Upper lobe of left lung (tissue), 6 donors: ENCODE data around the gene CYGB. TPM values are rescaled to one million over a fixed set of nuclear protein-coding genes. Genes with fewer than 3 reads are reported as not detected.

Experiments
- ATAC-seq, 2 donors: fragments of 200-7000 bp; cut with Tn5 transposase; one replicate each; pipeline ENCODE4 v1.9.1; 2022; ENCODE audit warnings: mild to moderate bottlenecking in 2 of 2, moderate library complexity in 2 of 2; ENCODE audit not compliant: low FRiP score in 2 of 2
- DNase-seq, 2 donors: peaks; one replicate each; pipeline ENCODE4 v3.0.0-alpha.2; 2019 to 2020
- H3K27ac ChIP-seq, 4 donors: fragments of 200-600 bp; sonication (generic); one replicate each; pipeline ENCODE4 v1.5.1; 2016 to 2019
- H3K27me3 ChIP-seq, 4 donors: fragments of 200-600 bp; sonication (generic); one replicate each; pipeline ENCODE4 v1.5.1; 2017 to 2019
- H3K36me3 ChIP-seq, 4 donors: fragments of 200-600 bp; sonication (generic); one replicate each; pipeline ENCODE4 v1.5.1; 2016 to 2019
- H3K4me1 ChIP-seq, 4 donors: fragments of 200-600 bp; sonication (generic); one replicate each; pipeline ENCODE4 v1.5.1; 2018 to 2019
- H3K4me3 ChIP-seq, 4 donors: fragments of 200-600 bp; sonication (generic); one replicate each; pipeline ENCODE4 v1.5.1; 2017 to 2019; ENCODE audit warnings: mild to moderate bottlenecking in 2 of 4, moderate library complexity in 1 of 4
- H3K9me3 ChIP-seq, 4 donors: fragments of 200-600 bp; sonication (generic); one replicate each; pipeline ENCODE4 v1.5.1; 2018 to 2019
- CTCF ChIP-seq, 6 experiments: fragments of 450-650 bp in 4 of 6; fragments of 200-600 bp in 2 of 6; sonication (generic) in 2 of 6; IDR thresholded peaks; one replicate each; pipeline ENCODE4 v1.5.1; 2016 to 2019; ENCODE audit warnings: antibody characterized with exemption in 6 of 6
- EP300 ChIP-seq, 4 donors: sonication (generic); formaldehyde crosslinking; IDR thresholded peaks; one replicate each; pipeline ENCODE4 v1.5.1; 2017; ENCODE audit warnings: antibody characterized with exemption in 4 of 4, control low read depth in 2 of 4
- POLR2A ChIP-seq, 4 donors: fragments of 450-650 bp; IDR thresholded peaks; one replicate each; pipeline ENCODE4 v1.5.1; 2016 to 2017; ENCODE audit warnings: antibody characterized with exemption in 4 of 4, mild to moderate bottlenecking in 2 of 4
- POLR2AphosphoS5 ChIP-seq, 2 donors: sonication (generic); formaldehyde crosslinking; IDR thresholded peaks; one replicate each; pipeline ENCODE4 v1.5.1; 2017; ENCODE audit warnings: antibody characterized with exemption in 2 of 2
- WGBS, 2 donors: methylation state at CpG; one replicate each; pipeline ENCODE4 v1.1.5; 2017 to 2018; 5-methylcytosine and 5-hydroxymethylcytosine counted together
- small RNA-seq, 4 donors: library from RNA; depleted of rRNA; stranded (forward); fragments of <200 nt; gene quantifications; one replicate each; pipeline ENCODE3, GENCODE V24; 2016
- total RNA-seq, 6 donors: library from RNA; depleted of rRNA in 4 of 6; stranded (reverse); fragments of >200 nt in 4 of 6; gene quantifications; one replicate each; pipeline versions ENCODE4 v1.1.0 to v1.2.1, GENCODE V29; 2016 to 2021
- donor health status: DM: no; HTN: no; CAD: no; lungs with moderate emphysema.
- donor health status: DM: no; HTN: yes; CAD: no; lungs with severe emphysema.

The CYGB gene
- total RNA-seq, 6 donors from 2014 or later: 6.4 to 33.9 (median 16.6) TPM

- no peaks in the 10 kb centered on the region for H3K27me3 ChIP-seq
- H3K36me3 ChIP-seq: peaks cover 5 to 65% (median 50%) of the 10 kb centered on the region in 4 donors
- H3K4me3 ChIP-seq: no peak overlapping the region
- no peak for DNase-seq
- no peak overlapping the region for H3K27ac ChIP-seq
- 90 to 94% methylated on average over 2 to 14 of the region's 15 CpGs for WGBS, 2 donors
- ATAC-seq: no peak
- H3K4me1 ChIP-seq: no peaks in the 10 kb centered on the region
- TF ChIP-seq EP300 (IDR thresholded peaks at IDR 0.05) (no peak), POLR2AphosphoS5 (IDR thresholded peaks at IDR 0.05) (no peak), POLR2A (IDR thresholded peaks at IDR 0.05) (no peak), CTCF (IDR thresholded peaks at IDR 0.05) (no peak)
- no peaks in the 10 kb centered on the region for H3K9me3 ChIP-seq
Observed at GRCh38 chr17:76477576-76477975, 59.9 kb downstream of the CYGB start.

Small RNA genes within 50 kb of the gene (small RNA-seq; reads per million reads assigned to genes)
- gene SNORD1A (0 reads per million in 4 donors), gene SNORD1B (318 to 1,001 (median 570) reads per million in 4 donors)

Other genes starting within 250 kb of the CYGB start
- 1 to 10 TPM; 1.7 to 9.4 (median 2.8) TPM for gene QRICH2, start 229.4 kb downstream of the CYGB start, total RNA-seq
- 100 to 1,000 TPM in 1 of 6 donors, 10 to 100 TPM in 5; 37.3 to 172 (median 59.2) TPM for gene PRPSAP1, start 183.8 kb downstream of the CYGB start, total RNA-seq
- gene SPHK1, start 153.1 kb downstream of the CYGB start, total RNA-seq: 10 to 100 TPM in 3 of 6 donors, 1 to 10 TPM in 3; 5.5 to 16.6 (median 9.5) TPM
- 10 to 100 TPM; 20.5 to 55.5 (median 27.7) TPM for gene UBE2O, start 84.6 kb downstream of the CYGB start, total RNA-seq
- gene AANAT, start 70.1 kb downstream of the CYGB start, total RNA-seq: not detected
- gene RHBDF2, start 36.3 kb downstream of the CYGB start, total RNA-seq: 100 to 1,000 TPM in 2 of 6 donors, 10 to 100 TPM in 4; 34.3 to 137 (median 47.6) TPM
- gene PRCD, start 2.3 kb upstream of the CYGB start, total RNA-seq: 10 to 100 TPM in 1 of 6 donors, 1 to 10 TPM in 4, not detected in 1; 3.0 to 13.9 (median 7.2) TPM
- 10 to 100 TPM; 24.4 to 63.5 (median 39.8) TPM for gene ST6GALNAC2, start 48.2 kb upstream of the CYGB start, total RNA-seq
- gene ST6GALNAC1, start 106.0 kb upstream of the CYGB start, total RNA-seq: 10 to 100 TPM in 4 of 6 donors, 1 to 10 TPM in 2; 8.3 to 20.4 (median 19.1) TPM
- 100 to 1,000 TPM in 1 of 6 donors, 10 to 100 TPM in 5; 21.0 to 147 (median 73.5) TPM for gene MXRA7, start 173.3 kb upstream of the CYGB start, total RNA-seq
- gene JMJD6, start 188.9 kb upstream of the CYGB start, total RNA-seq: 10 to 100 TPM; 23.3 to 63.9 (median 31.0) TPM
- 10 to 100 TPM; 13.6 to 38.9 (median 28.3) TPM for gene METTL23, start 189.1 kb upstream of the CYGB start, total RNA-seq
- 100 to 1,000 TPM; 133 to 454 (median 211) TPM for gene SRSF2, start 199.6 kb upstream of the CYGB start, total RNA-seq
- gene MFSD11, start 200.4 kb upstream of the CYGB start, total RNA-seq: 10 to 100 TPM; 23.9 to 49.2 (median 34.4) TPM